DND-41 (cell line): ENCODE results near the gene BSND.

Source experiments
- CTCF ChIP-seq: IDR thresholded peaks from 2 replicates; pipeline ENCODE4 v1.5.1; 2012; ENCODE audit warnings: borderline replicate concordance, low read length, moderate library complexity, mild to moderate bottlenecking; ENCODE audit not compliant: poor library complexity, severe bottlenecking; ENCODE audit errors: extremely low read depth
- EZH2 ChIP-seq: IDR thresholded peaks from 3 replicates; pipeline ENCODE4 v1.6.1; 2012; ENCODE audit warnings: borderline replicate concordance, low read depth, mild to moderate bottlenecking, moderate library complexity, low read length, inconsistent platforms; ENCODE audit not compliant: severe bottlenecking

- TF ChIP-seq CTCF (no peak), EZH2 (no peak)
Measured at GRCh38 chr1:54973205-54973921, 25.4 kb upstream of the BSND start.
